GM23338 (cell line): ENCODE measurements around the gene SCFD1. TPM values are rescaled to one million over a fixed set of nuclear protein-coding genes. Genes with fewer than 3 reads are reported as not detected.
A peak's percentile ranks its signal among the peaks of the same experiment; 100 is the strongest.

Experiments
- ATAC-seq: fragments of 200-7000 bp; cut with Tn5 transposase; 3 replicates; pipeline ENCODE4 v1.9.1; 2020
- DNase-seq: peaks from one replicate; pipeline ENCODE4 v3.0.0-alpha.2; 2015; ENCODE audit warnings: low spot score
- H2AFZ ChIP-seq: fragments of 200-600 bp; sonication (generic); 2 replicates; pipeline ENCODE4 v1.8.0; 2016; ENCODE audit warnings: antibody characterized with exemption, mild to moderate bottlenecking, moderate library complexity
- H3F3A ChIP-seq: fragments of 200-600 bp; sonication (generic); replicated peaks from 2 replicates; pipeline ENCODE4 v1.8.0; 2017; ENCODE audit warnings: antibody characterized with exemption, mixed run types, low read depth
- H3K27ac ChIP-seq: fragments of 200-600 bp; sonication (generic); 2 replicates; pipeline ENCODE4 v1.6.1; 2016; ENCODE audit warnings: low read depth
- H3K27me3 ChIP-seq: fragments of 200-600 bp; sonication (generic); 2 replicates; pipeline ENCODE4 v1.8.0; 2016; ENCODE audit warnings: mild to moderate bottlenecking, mixed run types, moderate library complexity; ENCODE audit not compliant: insufficient read depth
- H3K36me3 ChIP-seq: fragments of 200-600 bp; sonication (generic); 2 replicates; pipeline ENCODE4 v1.8.0; 2016; ENCODE audit warnings: mild to moderate bottlenecking; ENCODE audit not compliant: insufficient read depth
- H3K4me1 ChIP-seq: fragments of 200-600 bp; sonication (generic); 2 replicates; pipeline ENCODE4 v1.8.0; 2016; ENCODE audit warnings: mild to moderate bottlenecking, moderate library complexity; ENCODE audit not compliant: insufficient read depth
- H3K4me2 ChIP-seq: fragments of 200-600 bp; sonication (generic); 2 replicates; pipeline ENCODE4 v1.7.1; 2017; ENCODE audit warnings: mixed run types
- H3K4me3 ChIP-seq: fragments of 200-600 bp; sonication (generic); 2 replicates; pipeline ENCODE4 v1.6.1; 2016; ENCODE audit warnings: mixed run types
- H3K79me2 ChIP-seq: fragments of 200-600 bp; sonication (generic); replicated peaks from 2 replicates; pipeline ENCODE4 v1.8.0; 2017; ENCODE audit warnings: mild to moderate bottlenecking; ENCODE audit not compliant: insufficient read depth
- H3K9me2 ChIP-seq: fragments of 200-600 bp; sonication (generic); 2 replicates; pipeline ENCODE4 v1.8.0; 2017; ENCODE audit not compliant: insufficient read depth
- H4K20me1 ChIP-seq: fragments of 200-600 bp; sonication (generic); replicated peaks from 2 replicates; pipeline ENCODE4 v1.8.0; 2017; ENCODE audit warnings: mild to moderate bottlenecking; ENCODE audit not compliant: insufficient read depth
- H3K27ac Mint-ChIP-seq: 2 replicates; pipeline ENCODE4 v1.8.0; 2020; ENCODE audit warnings: inconsistent platforms, mild to moderate bottlenecking, moderate library complexity, mixed read lengths
- H3K27me3 Mint-ChIP-seq: 3 replicates; pipeline ENCODE4 v1.8.0; 2022; ENCODE audit warnings: low read depth, mild to moderate bottlenecking, moderate library complexity, mixed read lengths, inconsistent platforms; ENCODE audit not compliant: insufficient read depth, poor library complexity
- H3K36me3 Mint-ChIP-seq: 3 replicates; pipeline ENCODE4 v1.8.0; 2021; ENCODE audit warnings: low read depth, mild to moderate bottlenecking, inconsistent platforms, moderate library complexity, mixed read lengths
- H3K4me1 Mint-ChIP-seq: 3 replicates; pipeline ENCODE4 v1.8.0; 2020; ENCODE audit warnings: mild to moderate bottlenecking, inconsistent platforms, mixed read lengths
- H3K4me3 Mint-ChIP-seq: 3 replicates; pipeline ENCODE4 v1.8.0; 2021; ENCODE audit warnings: moderate library complexity, mild to moderate bottlenecking, inconsistent platforms, mixed read lengths
- H3K9me3 Mint-ChIP-seq: 3 replicates; pipeline ENCODE4 v1.8.0; 2020; ENCODE audit warnings: moderate library complexity, mild to moderate bottlenecking, inconsistent platforms, mixed read lengths
- CREB1 ChIP-seq: fragments of 250-450 bp; sonication (Bioruptor Pico); IDR thresholded peaks from 2 replicates; pipeline ENCODE4 v1.5.0; 2020; ENCODE audit warnings: low read depth, mild to moderate bottlenecking, moderate library complexity
- CTCF ChIP-seq, 2 experiments: fragments of 200-600 bp in 1 of 2; sonication (generic) in 1 of 2; conservative IDR thresholded peaks; 2 replicates each; pipeline versions ENCODE4 v1.5.1 to v1.6.1; 2016 to 2017; ENCODE audit warnings: antibody characterized with exemption in 2 of 2, low read depth in 2 of 2, mild to moderate bottlenecking in 2 of 2, moderate library complexity in 1 of 2
- ETS1 ChIP-seq: IDR thresholded peaks from 2 replicates; pipeline ENCODE4 v1.6.1; 2016; ENCODE audit warnings: antibody characterized with exemption
- EZH2 ChIP-seq: fragments of 200-600 bp; sonication (generic); IDR thresholded peaks from one replicate; pipeline ENCODE4 v1.8.0; 2017; ENCODE audit warnings: antibody characterized with exemption, mild to moderate bottlenecking, low read depth; ENCODE audit not compliant: unreplicated experiment
- EZH2phosphoT487 ChIP-seq: fragments of 200-600 bp; sonication (generic); IDR thresholded peaks from one replicate; pipeline ENCODE4 v1.8.1; 2018; ENCODE audit warnings: antibody characterized with exemption; ENCODE audit not compliant: unreplicated experiment
- JUNB ChIP-seq: IDR thresholded peaks from one replicate; pipeline ENCODE4 v1.6.1; 2016; ENCODE audit warnings: antibody characterized with exemption; ENCODE audit not compliant: unreplicated experiment
- NANOG ChIP-seq: IDR thresholded peaks from 2 replicates; pipeline ENCODE4 v1.6.1; 2016; ENCODE audit warnings: antibody characterized with exemption, borderline replicate concordance
- POLR2AphosphoS5 ChIP-seq: IDR thresholded peaks from 2 replicates; pipeline ENCODE4 v1.6.1; 2016; ENCODE audit warnings: antibody characterized with exemption, low read depth
- REST ChIP-seq: IDR thresholded peaks from one replicate; pipeline ENCODE4 v1.6.1; 2018; ENCODE audit warnings: antibody characterized with exemption; ENCODE audit not compliant: unreplicated experiment
- STAT1 ChIP-seq: IDR thresholded peaks from one replicate; pipeline ENCODE4 v1.6.1; 2016; ENCODE audit warnings: antibody characterized with exemption; ENCODE audit not compliant: unreplicated experiment
- ZNF114 ChIP-seq: fragments of 250-450 bp; sonication (Bioruptor Pico); IDR thresholded peaks from 2 replicates; pipeline ENCODE4 v1.5.0; 2020; ENCODE audit warnings: mild to moderate bottlenecking, moderate library complexity
- ZNF331 ChIP-seq: fragments of 250-450 bp; sonication (Bioruptor Pico); IDR thresholded peaks from 2 replicates; pipeline ENCODE4 v1.5.0; 2020; ENCODE audit warnings: low read depth, mild to moderate bottlenecking, moderate library complexity
- ZNF462 ChIP-seq: fragments of 250-450 bp; sonication (Bioruptor Pico); IDR thresholded peaks from 2 replicates; pipeline ENCODE4 v1.5.0; 2020; ENCODE audit warnings: mild to moderate bottlenecking, moderate library complexity
- polyA plus RNA-seq: library from polyadenylated mRNA; unstranded; fragments of >200 nt; fragmentation: Nextera tagmentation; extraction: Ambion mirVana; gene quantifications from 2 replicates; pipeline ENCODE4 v1.2.1, GENCODE V29; 2016
- total RNA-seq: library from RNA; depleted of rRNA; stranded (reverse); fragments of >200 nt; shearing (Covaris generic); gene quantifications from 2 replicates; pipeline ENCODE4 v1.2.3, GENCODE V29; 2014

SCFD1 gene
- total and polyA plus RNA-seq, 2 experiments from 2014 or later, result 77.6 to 110 TPM

- Histone ChIP-seq H4K20me1 (no peaks in the 10 kb centered on the region), H3K27me3 (no peaks in the 10 kb centered on the region), H3K36me3 (no peaks in the 10 kb centered on the region), H3K27ac (peak overlapping the region; percentile 83), H3K4me1 (peaks cover 19% of the 10 kb centered on the region), H3F3A (peaks cover 4% of the 10 kb centered on the region; the same call in 1 of the 2 replicates), H3K79me2 (no peaks in the 10 kb centered on the region), H3K4me3 (peak overlapping the region; percentile 19), H2AFZ (no peak overlapping the region), H3K4me2 (peak overlapping the region; percentile 63), H3K9me2 (no peaks in the 10 kb centered on the region)
- H3K4me1 Mint-ChIP-seq, result peaks cover 28% of the 10 kb centered on the region
- no peaks in the 10 kb centered on the region for H3K9me3 Mint-ChIP-seq
- peak; percentile 52 for DNase-seq
- TF ChIP-seq ZNF331 (CRISPR knock-in tag) (no peak), JUNB (no peak), REST (no peak), ZNF114 (CRISPR knock-in tag) (no peak), ETS1 (no peak), NANOG (no peak), CREB1 (no peak), STAT1 (no peak), EZH2 (no peak), ZNF462 (no peak), CTCF (conservative IDR thresholded peaks at IDR 0.05; ENCODE audit: low read depth in 2 of 2) (no peak), POLR2AphosphoS5 (no peak), EZH2phosphoT487 (no peak)
- peak overlapping the region; percentile 15 for H3K4me3 Mint-ChIP-seq
- H3K27ac Mint-ChIP-seq, result peak overlapping the region; percentile 82
- H3K27me3 Mint-ChIP-seq, result peaks cover 4% of the 10 kb centered on the region
- peak; percentile 64 for ATAC-seq
- peaks cover 2% of the 10 kb centered on the region; the same call in 2 of the 3 replicates for H3K36me3 Mint-ChIP-seq
These were observed 70.5 kb downstream of the SCFD1 start for GRCh38 chr14:30692669-30693068.
